ENCODE results near the gene ZFX. TPM values are rescaled to one million over a fixed set of nuclear protein-coding genes. Genes with fewer than 3 reads are reported as not detected.
"Not testable (repeated sequence)": the region's sequence is repeated elsewhere in the genome, so short reads cannot be mapped to it uniquely, and the experiment has no call there.

Gene ZFX
- total and polyA plus RNA-seq, 7 experiments from 2014 or later: 38.1 to 68.2 (median 58.1) TPM

DNA sequence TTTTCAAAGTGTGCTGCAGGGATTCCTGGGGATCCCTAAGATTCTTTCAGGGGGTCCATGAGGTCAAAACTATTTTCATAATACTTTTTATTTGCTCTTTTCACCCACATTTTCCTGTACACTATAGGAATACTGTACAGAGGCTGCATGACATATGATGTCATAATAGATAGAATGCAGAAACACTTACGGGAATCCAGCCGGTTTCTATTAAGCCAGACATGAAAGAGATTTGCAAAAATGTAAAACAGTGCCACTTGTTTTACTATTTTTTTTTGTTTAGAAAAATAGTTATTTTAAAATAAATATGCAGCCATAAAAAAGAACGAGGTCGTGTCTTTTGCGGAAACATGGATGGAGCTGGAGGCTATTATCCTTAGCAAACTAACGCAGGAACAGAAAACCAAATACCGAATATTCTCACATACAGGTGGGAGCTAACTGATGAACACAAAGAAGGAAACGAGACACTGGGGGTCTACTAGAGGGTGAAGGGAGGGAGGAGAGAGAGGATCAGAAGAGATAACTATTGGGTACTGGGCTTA, 5.0 kb downstream of the ZFX start:
- CTCF ChIA-PET: no interaction called here
- H3K27ac Mint-ChIP-seq: peak overlapping the region in 2 of 9 donors; percentile 52 to 66

DNA sequence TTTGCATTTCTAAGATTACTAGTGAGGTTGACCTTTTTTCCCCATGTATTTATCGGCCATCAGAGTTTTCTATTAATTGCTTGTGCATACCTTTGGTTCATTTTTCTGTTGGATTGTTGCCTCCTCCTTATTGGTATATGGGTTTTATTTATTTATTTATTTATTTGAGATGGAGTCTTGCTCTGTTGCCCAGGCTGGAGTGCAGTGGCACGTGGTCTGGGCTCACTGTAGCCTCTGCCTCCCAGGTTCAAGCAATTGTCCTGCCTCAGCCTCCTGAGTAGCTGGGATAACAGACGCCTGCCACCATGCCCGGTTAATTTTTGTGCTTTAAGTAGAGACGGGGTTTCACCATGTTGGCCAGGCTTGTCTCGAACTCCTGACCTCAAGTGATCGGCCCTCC, 6.2 kb downstream of the ZFX start:
- DNase-seq; intact Hi-C loops (cut with micrococcal nuclease); CTCF ChIA-PET; H3K36me3 ChIP-seq (ENCODE audit: control insufficient read depth in 2 of 3, insufficient read depth in 3 of 3, low read length in 3 of 3); H3K27me3 ChIP-seq (ENCODE audit: control insufficient read depth in 2 of 2, insufficient read depth in 2 of 2, low read length in 2 of 2); H3K4me3 ChIP-seq (ENCODE audit: low read length); H3K27me3 Mint-ChIP-seq; H3K9me3 ChIP-seq (ENCODE audit: control insufficient read depth in 2 of 3, low read length in 3 of 3); POLR2A ChIA-PET; H3K9me3 Mint-ChIP-seq; H3K27ac ChIP-seq (ENCODE audit: low read depth, low read length); ATAC-seq: not testable (repeated sequence)
- peak overlapping the region in 4 of 10 donors; percentile 67 to 86 (median 69) for H3K4me3 Mint-ChIP-seq
- H3K4me1 Mint-ChIP-seq: peaks cover 22 to 99% (median 71%) of the 10 kb centered on the region in 7 donors
- peak overlapping the region in 2 of 9 donors; percentile 54 to 60 for H3K27ac Mint-ChIP-seq
- peaks cover 5 to 32% (median 14%) of the 10 kb centered on the region in 5 donors for H3K36me3 Mint-ChIP-seq
- H3K4me1 ChIP-seq (ENCODE audit: control insufficient read depth in 2 of 2, insufficient read depth in 2 of 2, low read length in 2 of 2): peaks cover 18 to 25% of the 10 kb centered on the region in 2 donors

More for the DNA sequence above, 5.0 kb downstream of the ZFX start:
- peaks cover 22 to 91% (median 68%) of the 10 kb centered on the region in 7 donors for H3K4me1 Mint-ChIP-seq
- peaks cover 18 to 25% of the 10 kb centered on the region in 2 donors for H3K4me1 ChIP-seq (ENCODE audit: control insufficient read depth in 2 of 2, insufficient read depth in 2 of 2, low read length in 2 of 2)
- H3K27ac ChIP-seq (ENCODE audit: low read depth, low read length): no peak overlapping the region
- H3K36me3 ChIP-seq (ENCODE audit: control insufficient read depth in 2 of 3, insufficient read depth in 3 of 3, low read length in 3 of 3): no peaks in the 10 kb centered on the region
- peaks cover 0 to 3% (median 0%) of the 10 kb centered on the region in 11 donors for H3K9me3 Mint-ChIP-seq
- H3K4me3 ChIP-seq (ENCODE audit: low read length): no peak overlapping the region
- intact Hi-C loops (cut with micrococcal nuclease): loop anchor here (5.0 kb wide), 3 partner anchors 33 to 313 kb away; partner anchors contain the start of gene PDK3 (in 1 of the 2)
- H3K27me3 ChIP-seq (ENCODE audit: control insufficient read depth in 2 of 2, insufficient read depth in 2 of 2, low read length in 2 of 2): no peaks in the 10 kb centered on the region
- H3K36me3 Mint-ChIP-seq: peaks cover 5 to 32% (median 14%) of the 10 kb centered on the region in 5 donors
- DNase-seq (no peak), ATAC-seq (no peak)
- peak overlapping the region in 5 of 10 donors; percentile 38 to 86 (median 50) for H3K4me3 Mint-ChIP-seq
- no peaks in the 10 kb centered on the region for H3K27me3 Mint-ChIP-seq
- POLR2A ChIA-PET: no interaction called here
- no peaks in the 10 kb centered on the region for H3K9me3 ChIP-seq (ENCODE audit: control insufficient read depth in 2 of 3, low read length in 3 of 3)

DNA sequence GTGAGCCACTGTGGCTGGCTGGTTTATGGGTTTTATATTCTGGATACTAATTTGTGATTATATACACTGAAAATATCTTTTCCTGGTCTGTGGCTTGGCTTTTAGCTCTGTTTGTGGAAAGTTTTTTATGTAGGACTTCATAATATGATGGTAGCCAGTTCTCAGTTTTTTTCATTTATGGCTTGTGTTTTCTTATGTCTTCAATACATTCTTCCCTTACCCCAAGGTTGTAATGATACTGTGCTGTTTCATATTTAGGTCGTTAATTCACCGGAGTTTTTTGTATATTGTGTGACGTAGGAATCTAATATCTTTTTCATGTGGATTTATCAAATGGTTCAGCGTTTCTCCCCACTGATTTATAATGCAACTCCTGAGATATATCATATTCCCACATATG, 6.6 kb downstream of the ZFX start:
- ChIA-PET POLR2A (no interaction called here), CTCF (no interaction called here)
- H3K27ac Mint-ChIP-seq: peak overlapping the region in 4 of 9 donors; percentile 2 to 73 (median 36)
- Histone ChIP-seq H3K9me3 (ENCODE audit: control insufficient read depth in 2 of 3, low read length in 3 of 3) (no peaks in the 10 kb centered on the region), H3K4me1 (ENCODE audit: control insufficient read depth in 2 of 2, insufficient read depth in 2 of 2, low read length in 2 of 2) (peaks cover 16 to 25% of the 10 kb centered on the region in 2 donors), H3K27me3 (ENCODE audit: control insufficient read depth in 2 of 2, insufficient read depth in 2 of 2, low read length in 2 of 2) (no peaks in the 10 kb centered on the region), H3K4me3 (ENCODE audit: low read length) (no peak overlapping the region), H3K36me3 (ENCODE audit: control insufficient read depth in 2 of 3, insufficient read depth in 3 of 3, low read length in 3 of 3) (no peaks in the 10 kb centered on the region), H3K27ac (ENCODE audit: low read depth, low read length) (no peak overlapping the region)
- ATAC-seq: no peak
- DNase-seq: no peak
- peaks cover 0 to 2% (median 0%) of the 10 kb centered on the region in 11 donors for H3K9me3 Mint-ChIP-seq
- intact Hi-C loops (cut with micrococcal nuclease): no loop called here
- no peaks in the 10 kb centered on the region for H3K27me3 Mint-ChIP-seq
- H3K36me3 Mint-ChIP-seq: peaks cover 5 to 31% (median 14%) of the 10 kb centered on the region in 5 donors
- peaks cover 18 to 99% (median 71%) of the 10 kb centered on the region in 7 donors for H3K4me1 Mint-ChIP-seq
- peak overlapping the region in 8 of 10 donors; percentile 12 to 86 (median 63) for H3K4me3 Mint-ChIP-seq

DNA sequence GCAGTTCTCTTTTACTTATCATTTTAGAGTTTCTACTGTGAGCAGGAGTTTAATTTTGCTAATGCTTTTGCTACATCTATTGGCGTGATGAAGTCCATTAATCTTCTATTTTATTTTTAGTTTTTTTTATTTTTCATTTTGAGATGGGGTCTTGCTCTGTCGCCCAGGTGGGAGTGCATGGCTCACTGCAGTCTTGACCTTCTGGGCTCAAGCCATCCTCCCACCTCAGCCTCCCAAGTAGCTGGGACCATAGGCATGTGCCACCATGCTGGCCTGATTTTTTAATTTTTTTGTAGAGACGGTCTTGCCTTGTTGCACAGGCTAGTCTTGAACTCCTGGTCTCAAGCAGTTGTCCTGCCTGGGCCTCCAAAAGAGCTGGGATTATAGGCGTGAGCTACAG, 9.4 kb downstream of the ZFX start:
- H3K9me3 ChIP-seq (ENCODE audit: control insufficient read depth in 2 of 3, low read length in 3 of 3): no peaks in the 10 kb centered on the region
- Mint-ChIP-seq H3K4me3 (peak overlapping the region in 4 of 10 donors; percentile 36 to 86 (median 46)), H3K4me1 (peaks cover 11 to 90% (median 60%) of the 10 kb centered on the region in 7 donors), H3K27me3 (no peaks in the 10 kb centered on the region), H3K27ac (no peak overlapping the region), H3K36me3 (peaks cover 0 to 27% (median 8%) of the 10 kb centered on the region in 5 donors), H3K9me3 (no peaks in the 10 kb centered on the region)
- DNase-seq (no peak), ATAC-seq (no peak)
- no peak overlapping the region for H3K27ac ChIP-seq (ENCODE audit: low read depth, low read length)
- H3K27me3 ChIP-seq (ENCODE audit: control insufficient read depth in 2 of 2, insufficient read depth in 2 of 2, low read length in 2 of 2): no peaks in the 10 kb centered on the region
- no peaks in the 10 kb centered on the region for H3K36me3 ChIP-seq (ENCODE audit: control insufficient read depth in 2 of 3, insufficient read depth in 3 of 3, low read length in 3 of 3)
- peaks cover under 1 to 4% of the 10 kb centered on the region in 2 donors for H3K4me1 ChIP-seq (ENCODE audit: control insufficient read depth in 2 of 2, insufficient read depth in 2 of 2, low read length in 2 of 2)
- intact Hi-C loops (cut with micrococcal nuclease): no loop called here
- ChIA-PET POLR2A (no interaction called here), CTCF (no interaction called here)
- H3K4me3 ChIP-seq (ENCODE audit: low read length): no peak overlapping the region

DNA sequence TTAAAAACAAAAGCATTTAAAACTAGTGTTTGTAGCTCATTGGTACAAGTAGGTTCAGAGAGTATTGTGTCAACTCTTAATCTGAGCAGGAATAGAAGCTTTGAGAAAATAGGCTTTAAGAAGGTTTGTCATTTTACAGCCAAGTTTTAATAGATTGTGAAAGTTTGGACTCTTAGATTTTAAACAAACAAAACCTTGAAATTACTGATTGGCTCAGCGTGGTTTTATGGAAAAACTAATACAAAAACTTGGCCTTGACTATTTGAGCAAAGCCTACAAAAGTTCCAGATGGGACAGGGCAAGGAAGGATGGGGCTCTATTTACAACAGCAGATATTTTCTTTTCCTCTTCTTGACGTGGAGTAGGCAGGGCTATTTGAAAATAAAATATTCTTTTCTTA, 16.5 kb downstream of the ZFX start:
- Mint-ChIP-seq H3K27me3 (no peaks in the 10 kb centered on the region), H3K9me3 (peaks cover 0 to 2% (median 0%) of the 10 kb centered on the region in 11 donors), H3K36me3 (peaks cover 0 to 28% (median 9%) of the 10 kb centered on the region in 5 donors), H3K4me1 (peaks cover 31 to 87% (median 70%) of the 10 kb centered on the region in 7 donors), H3K4me3 (peak overlapping the region in 1 of 10 donors; percentile 16), H3K27ac (peak overlapping the region in 3 of 9 donors; percentile 44 to 68 (median 56))
- Histone ChIP-seq H3K36me3 (ENCODE audit: control insufficient read depth in 2 of 3, insufficient read depth in 3 of 3, low read length in 3 of 3) (no peaks in the 10 kb centered on the region), H3K4me3 (ENCODE audit: low read length) (no peak overlapping the region), H3K4me1 (ENCODE audit: control insufficient read depth in 2 of 2, insufficient read depth in 2 of 2, low read length in 2 of 2) (peaks cover 0 to 11% of the 10 kb centered on the region in 2 donors), H3K27me3 (ENCODE audit: control insufficient read depth in 2 of 2, insufficient read depth in 2 of 2, low read length in 2 of 2) (no peaks in the 10 kb centered on the region), H3K27ac (ENCODE audit: low read depth, low read length) (no peak overlapping the region), H3K9me3 (ENCODE audit: control insufficient read depth in 2 of 3, low read length in 3 of 3) (no peaks in the 10 kb centered on the region)
- no peak for DNase-seq
- POLR2A ChIA-PET: no interaction called here
- intact Hi-C loops (cut with micrococcal nuclease): loop anchor here in 1 of 2 donors (2.0 kb wide), 1 partner anchor 15 kb away; no protein-coding TSS in a partner anchor
- no peak for ATAC-seq
- CTCF ChIA-PET: no interaction called here

DNA sequence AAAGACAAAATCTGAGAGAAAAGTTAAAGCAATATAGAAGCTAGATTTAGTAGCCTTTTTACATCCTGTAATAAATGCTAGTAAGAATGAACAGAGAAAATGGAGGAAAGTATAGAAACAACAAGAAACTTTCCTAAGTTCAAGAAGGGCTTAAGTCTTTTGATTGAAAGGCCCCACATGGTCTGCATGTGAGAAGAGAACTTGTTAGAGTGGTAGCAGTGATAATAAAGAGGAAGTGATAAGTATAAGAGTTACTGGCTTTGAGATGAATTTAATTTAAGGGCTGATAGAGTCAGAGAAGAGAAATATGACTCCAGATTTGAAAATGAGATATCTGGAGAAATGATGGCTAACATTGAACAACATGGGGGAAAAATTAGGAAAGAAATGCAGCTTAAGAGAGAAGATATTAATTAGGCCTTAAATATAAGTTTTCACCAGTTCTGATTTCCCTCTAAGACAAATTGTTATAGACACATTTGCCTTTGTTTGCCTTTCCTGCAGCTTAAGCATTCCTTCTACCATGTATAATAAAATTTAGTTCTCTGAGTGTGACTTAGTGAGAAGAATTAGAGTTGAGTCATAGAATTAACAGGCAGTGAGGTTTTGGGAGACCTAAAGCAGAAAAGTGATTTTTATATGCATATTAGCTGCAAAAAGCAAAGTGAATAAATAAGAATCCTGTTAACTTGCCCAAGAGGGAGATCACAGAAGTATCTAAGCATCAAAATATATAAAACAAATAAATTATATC, 18.4 kb downstream of the ZFX start:
- Histone ChIP-seq H3K4me3 (ENCODE audit: low read length) (no peak overlapping the region), H3K4me1 (ENCODE audit: control insufficient read depth in 2 of 2, insufficient read depth in 2 of 2, low read length in 2 of 2) (peaks cover 0 to 11% of the 10 kb centered on the region in 2 donors), H3K27me3 (ENCODE audit: control insufficient read depth in 2 of 2, insufficient read depth in 2 of 2, low read length in 2 of 2) (no peaks in the 10 kb centered on the region), H3K9me3 (ENCODE audit: control insufficient read depth in 2 of 3, low read length in 3 of 3) (no peaks in the 10 kb centered on the region), H3K27ac (ENCODE audit: low read depth, low read length) (peak overlapping the region; percentile 39), H3K36me3 (ENCODE audit: control insufficient read depth in 2 of 3, insufficient read depth in 3 of 3, low read length in 3 of 3) (peaks cover 0 to 4% (median 0%) of the 10 kb centered on the region in 3 experiments)
- ATAC-seq (no peak), DNase-seq (no peak)
- intact Hi-C loops (cut with micrococcal nuclease): loop anchor here (2.0 kb wide), 1 partner anchor 17 kb away; no protein-coding TSS in a partner anchor
- H3K27ac Mint-ChIP-seq: peak overlapping the region; percentile 3 to 82 (median 33)
- H3K4me1 Mint-ChIP-seq: peaks cover 32 to 89% (median 62%) of the 10 kb centered on the region in 7 donors
- ChIA-PET CTCF (no interaction called here), POLR2A (no interaction called here)
- H3K9me3 Mint-ChIP-seq: peaks cover 0 to 2% (median 0%) of the 10 kb centered on the region in 11 donors
- peaks cover 0 to 32% (median 12%) of the 10 kb centered on the region in 5 donors for H3K36me3 Mint-ChIP-seq
- H3K27me3 Mint-ChIP-seq: no peaks in the 10 kb centered on the region
- H3K4me3 Mint-ChIP-seq: peak overlapping the region in 8 of 10 donors; percentile 1 to 53 (median 25)
